Activated T-cell treated with anti-CD3 and anti-CD28 coated beads for 24 hours (primary cell): Measurements from ENCODE around the gene SLC4A1.

Source experiments
- DNase-seq: peaks from one replicate; pipeline ENCODE4 v3.0.0-alpha.2; 2020; ENCODE audit warnings: low read depth

The SLC4A1 gene

DNA sequence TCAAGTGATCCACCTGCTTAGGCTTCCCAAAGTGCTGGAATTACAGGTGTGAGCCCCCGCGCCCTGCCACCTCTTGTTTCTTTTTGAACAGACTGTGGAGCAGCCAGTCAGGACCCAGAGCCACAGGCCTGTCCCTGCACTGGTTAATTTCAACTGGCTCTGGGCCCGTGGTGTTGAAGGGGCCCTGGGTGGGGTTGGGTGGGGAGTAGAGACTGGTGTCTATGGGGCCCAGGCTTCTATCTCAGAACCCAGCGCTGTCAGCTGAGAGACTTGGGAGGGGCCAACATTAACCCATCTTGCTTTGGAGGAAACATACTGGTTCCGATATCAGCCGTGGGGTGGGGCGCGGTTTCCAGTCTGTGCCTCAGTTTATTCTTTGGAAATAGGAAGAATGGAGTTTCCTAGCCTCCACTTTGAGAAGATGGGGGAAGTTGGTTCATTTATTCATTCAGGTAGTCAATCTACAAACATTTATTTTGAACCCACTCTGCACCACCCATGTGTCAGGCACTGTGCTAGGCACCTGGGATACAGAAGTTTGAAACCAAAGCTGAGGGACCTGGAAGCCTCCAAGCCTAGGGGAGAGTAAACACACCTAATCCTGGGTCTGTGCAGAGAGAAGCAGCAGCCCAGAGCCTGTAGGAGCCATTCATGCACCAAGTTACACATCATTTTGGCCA, 15.5 kb upstream of the SLC4A1 start:
- DNase-seq, result no peak

- no peak for DNase-seq
These were observed 14.3 kb upstream of the SLC4A1 start for GRCh38 chr17:44282264-44282663.

DNA sequence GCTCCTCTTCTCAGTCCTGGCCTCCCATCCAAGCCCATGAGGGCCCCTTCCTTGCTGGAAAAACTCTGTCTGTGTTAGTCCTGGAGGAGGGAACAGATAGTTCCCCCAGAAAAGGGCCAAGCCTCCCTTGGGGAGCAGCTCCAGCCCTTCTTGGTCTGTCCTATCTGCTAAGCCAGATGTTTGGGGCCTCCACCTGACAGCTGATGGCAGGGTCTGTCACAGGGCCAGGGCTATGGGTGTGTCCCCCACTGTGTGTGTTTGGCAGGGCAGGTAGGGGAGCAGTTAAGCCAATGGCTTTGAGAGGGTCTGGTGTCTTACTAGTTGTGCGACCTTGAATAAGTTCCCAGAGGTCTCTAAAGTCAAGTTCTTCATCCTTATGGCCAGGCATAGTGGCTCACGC, 13.6 kb upstream of the SLC4A1 start:
- DNase-seq, result no peak

GRCh38 chr17:44280392-44280937, 12.5 kb upstream of the SLC4A1 start:
- DNase-seq, result no peak

GRCh38 chr17:44279666-44280391, 11.9 kb upstream of the SLC4A1 start:
- no peak for DNase-seq

DNA sequence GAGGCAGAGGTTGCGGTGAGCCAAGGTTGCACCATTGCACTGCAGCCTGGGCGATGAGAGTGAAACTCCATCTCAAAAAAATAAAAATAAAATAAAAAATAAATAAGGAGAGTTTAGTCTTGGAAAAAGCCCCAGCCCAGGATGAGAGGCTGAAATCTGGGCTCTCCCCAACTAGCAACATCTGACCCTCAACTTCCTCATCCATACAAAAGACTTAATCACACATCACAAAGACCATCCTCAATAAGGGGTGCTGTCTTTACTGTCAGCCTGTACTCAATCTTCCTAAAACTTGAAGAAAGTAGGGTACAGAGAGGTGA, 11.4 kb upstream of the SLC4A1 start:
- no peak for DNase-seq

GRCh38 chr17:44277976-44278375, 10.0 kb upstream of the SLC4A1 start:
- no peak for DNase-seq

GRCh38 chr17:44273607-44274006, 5.7 kb upstream of the SLC4A1 start:
- no peak for DNase-seq

DNA sequence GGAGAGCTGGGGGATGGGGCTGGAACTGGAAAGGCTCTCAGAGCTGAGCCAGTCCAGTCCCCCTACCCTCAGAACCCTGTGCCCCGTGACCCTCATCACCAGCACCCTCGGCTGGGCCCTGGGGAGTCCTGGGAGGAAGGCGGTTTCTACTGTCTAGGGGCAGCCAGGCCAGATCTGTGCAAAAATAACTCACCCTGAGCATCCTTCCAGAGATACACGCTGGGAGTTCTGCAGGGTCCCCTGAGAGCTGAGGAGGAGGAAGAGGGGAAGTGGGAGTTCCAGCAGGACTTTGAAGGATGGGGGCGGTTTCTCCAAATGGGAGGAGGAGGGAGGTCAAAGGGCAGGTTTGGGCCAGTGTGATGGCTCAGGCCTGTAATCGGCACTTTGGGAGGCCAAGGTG, 5.0 kb upstream of the SLC4A1 start:
- no peak for DNase-seq

- DNase-seq, result no peak
These were observed 4.5 kb upstream of the SLC4A1 start for GRCh38 chr17:44272321-44272951.

DNA sequence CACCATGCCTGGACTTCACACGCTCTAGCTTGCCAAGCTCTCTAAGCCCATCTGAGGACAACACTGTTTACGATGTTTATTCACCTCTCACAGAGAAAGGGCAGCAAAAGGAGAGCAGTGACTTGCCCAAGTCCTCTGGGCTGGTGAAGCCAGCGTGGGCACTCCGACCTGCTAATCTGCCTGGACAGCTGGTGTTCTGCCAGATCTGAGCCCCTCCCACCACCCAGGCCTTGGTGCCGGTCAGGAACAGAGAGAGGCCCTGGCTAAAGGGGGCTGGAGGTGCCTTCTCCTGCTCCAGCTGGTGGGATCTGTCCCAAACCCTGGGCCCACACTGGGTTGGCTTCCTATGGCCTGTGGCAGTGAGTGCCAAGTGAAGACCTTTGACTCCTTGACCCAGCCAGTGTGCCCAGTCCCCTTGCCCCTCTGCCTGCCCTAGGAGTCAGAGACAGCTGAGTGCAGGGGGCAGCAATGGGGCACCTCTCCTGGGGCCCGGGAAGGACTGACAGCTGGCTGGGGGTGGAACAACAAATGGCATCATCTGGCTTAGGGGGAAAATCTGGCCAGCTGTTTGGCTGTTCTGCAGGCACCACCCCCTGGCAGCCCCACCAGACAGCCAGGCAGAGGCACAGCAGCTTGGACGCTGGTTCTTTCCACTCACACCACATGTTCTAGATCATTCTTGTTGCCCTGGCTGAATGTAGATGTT, 1.8 kb upstream of the SLC4A1 start:
- no peak for DNase-seq

DNA sequence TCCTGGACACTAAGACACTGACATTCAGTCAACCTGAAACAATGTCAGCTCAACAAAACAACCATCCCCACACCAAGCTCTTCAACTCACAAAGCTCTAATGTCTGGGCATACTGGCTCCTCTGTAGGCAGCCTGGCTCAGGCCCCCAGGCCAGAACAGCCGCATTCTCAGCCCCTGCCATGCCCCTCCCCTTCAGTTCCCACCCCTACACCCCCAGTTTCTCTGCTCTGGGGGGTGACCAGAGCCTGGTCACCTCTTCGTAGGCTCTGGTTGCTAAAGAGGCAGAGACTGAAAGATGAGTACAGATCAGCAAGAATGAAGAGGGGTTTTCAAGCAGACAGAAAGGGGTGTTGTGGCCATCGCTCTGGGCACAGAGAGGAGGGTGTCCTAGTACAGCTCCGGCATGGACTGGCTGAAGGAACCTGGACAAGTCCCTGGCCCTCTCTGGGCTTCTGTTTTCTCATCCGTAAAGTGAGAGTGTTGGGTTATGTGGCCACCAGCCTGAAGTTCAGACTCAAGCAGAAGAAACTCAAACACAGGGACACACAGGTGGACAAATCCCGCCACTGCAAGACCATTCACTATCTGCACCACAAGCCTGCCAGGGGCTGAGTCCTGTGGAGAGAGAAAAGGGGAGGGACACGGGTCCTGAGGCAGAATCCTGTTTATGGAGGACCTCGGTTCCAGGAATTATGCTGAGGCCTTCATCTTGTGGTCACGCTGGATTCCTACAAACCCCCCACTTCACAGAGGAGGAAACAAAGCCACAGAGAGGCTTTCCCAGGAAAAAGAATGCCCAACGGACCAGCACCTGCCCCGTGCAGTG, 987 bp upstream of the SLC4A1 start:
- no peak for DNase-seq

- no peak for DNase-seq
These were observed 825 bp downstream of the SLC4A1 start for GRCh38 chr17:44267165-44267455.

DNA sequence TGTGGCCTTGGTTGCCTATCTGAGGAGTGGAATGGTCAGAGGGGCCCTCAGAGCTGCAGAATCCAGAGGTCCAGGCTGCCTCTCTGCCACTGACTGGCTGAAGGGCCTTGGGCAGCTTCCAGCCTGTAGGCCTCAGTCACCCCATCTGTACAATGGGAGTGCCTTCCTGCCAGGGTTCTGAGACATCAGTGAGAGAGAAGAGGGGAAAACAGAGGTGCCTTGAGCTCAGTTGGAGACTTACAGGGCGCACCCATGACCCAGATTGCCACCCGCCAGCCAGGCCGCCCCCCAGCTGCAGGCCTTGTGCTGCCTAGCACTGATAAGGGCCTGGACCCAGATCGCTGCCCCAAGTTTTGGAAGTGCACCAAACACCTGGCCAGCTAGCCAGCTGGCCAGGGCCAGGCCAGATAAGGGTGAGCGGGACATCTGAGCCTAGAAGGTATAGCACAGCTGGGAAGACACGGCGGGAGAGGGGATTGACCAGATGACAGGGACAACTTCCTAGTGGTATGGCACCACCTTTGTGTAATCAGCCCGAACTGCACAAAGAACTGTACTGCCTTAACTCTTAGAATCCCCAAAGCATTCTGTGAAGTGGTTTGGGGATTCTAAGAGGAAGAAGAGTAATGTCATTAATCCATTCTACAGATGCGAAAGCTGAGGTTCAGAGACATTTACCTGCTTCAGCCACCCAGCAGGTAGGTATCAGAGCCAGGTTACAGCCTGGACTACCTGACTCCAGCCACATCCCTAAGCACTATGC, 1.4 kb downstream of the SLC4A1 start:
- no peak for DNase-seq

DNA sequence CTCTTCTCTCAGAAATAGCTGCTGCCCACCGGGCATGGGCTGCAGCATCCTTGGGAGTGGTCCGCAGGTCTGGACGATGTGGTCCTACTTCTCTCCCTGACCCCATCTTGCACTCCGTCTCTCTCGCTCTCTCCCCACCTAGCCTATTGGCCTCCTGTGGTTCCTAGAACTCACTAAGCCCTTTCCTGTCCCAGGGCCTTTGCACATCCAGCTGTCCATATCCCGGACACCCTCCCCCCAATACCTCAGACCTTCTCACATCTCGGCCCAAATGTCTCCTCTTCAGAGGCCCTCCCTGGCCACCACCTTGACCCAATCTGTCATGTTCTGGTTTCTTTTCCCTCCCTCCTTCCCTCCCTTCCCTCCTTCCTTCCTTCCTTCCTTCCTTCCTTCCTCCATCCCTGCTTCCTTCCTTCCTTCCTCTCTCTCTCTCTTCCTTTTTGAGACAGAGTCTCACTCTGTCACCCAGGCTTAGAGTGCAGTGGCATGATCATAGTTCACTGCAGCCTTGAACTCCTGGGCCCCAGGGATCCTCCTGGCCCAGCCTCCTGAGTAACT, 4.5 kb downstream of the SLC4A1 start:
- no peak for DNase-seq

DNA sequence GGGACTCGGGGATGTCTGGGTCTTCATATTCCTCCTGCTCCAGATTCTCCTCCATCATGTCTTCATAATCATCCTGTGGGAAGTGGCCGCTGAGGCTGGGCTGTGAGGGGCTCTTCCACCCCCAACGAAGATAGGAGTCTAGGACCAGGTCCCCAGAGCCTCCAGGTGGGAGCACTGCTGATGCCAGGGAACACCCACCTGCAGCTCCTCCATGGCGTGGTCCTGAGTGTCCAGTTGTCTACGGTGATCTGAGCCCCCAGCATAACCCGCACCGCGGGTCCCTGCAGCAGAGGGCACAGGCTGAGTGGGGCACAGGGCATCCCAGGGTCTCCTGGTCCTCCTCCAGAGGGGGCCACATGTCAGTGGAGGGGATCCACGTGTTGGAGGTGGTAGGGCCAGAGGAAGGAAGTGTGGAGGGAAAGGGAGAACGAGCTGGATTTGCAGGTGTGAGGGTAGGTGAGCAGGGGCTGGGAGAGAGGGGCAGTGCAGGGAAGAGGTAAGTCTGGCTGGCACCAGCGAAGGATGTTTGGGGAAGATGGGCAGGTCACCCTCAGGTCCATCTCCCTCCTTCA, 5.2 kb downstream of the SLC4A1 start:
- DNase-seq, result no peak

DNA sequence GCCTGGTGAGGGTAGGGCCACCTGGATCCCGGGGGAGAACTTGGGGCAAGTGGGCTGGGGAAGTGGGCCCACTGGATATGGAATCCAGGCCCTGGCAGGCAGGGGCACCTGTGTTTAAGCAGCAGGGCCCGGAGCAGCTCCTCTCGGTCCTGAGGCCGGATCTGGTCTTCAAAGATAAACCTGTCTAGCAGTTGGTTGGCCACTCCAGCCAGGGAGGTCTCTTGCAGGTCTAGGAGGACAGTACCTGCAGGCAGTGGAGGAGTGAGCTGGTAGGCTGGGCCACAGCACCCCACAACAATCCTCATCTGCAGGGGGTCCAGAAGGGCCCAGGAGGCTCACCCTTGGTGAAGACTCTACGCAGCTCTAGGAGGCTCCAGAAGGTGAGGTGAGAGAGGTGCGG, 7.6 kb downstream of the SLC4A1 start:
- DNase-seq, result no peak

DNA sequence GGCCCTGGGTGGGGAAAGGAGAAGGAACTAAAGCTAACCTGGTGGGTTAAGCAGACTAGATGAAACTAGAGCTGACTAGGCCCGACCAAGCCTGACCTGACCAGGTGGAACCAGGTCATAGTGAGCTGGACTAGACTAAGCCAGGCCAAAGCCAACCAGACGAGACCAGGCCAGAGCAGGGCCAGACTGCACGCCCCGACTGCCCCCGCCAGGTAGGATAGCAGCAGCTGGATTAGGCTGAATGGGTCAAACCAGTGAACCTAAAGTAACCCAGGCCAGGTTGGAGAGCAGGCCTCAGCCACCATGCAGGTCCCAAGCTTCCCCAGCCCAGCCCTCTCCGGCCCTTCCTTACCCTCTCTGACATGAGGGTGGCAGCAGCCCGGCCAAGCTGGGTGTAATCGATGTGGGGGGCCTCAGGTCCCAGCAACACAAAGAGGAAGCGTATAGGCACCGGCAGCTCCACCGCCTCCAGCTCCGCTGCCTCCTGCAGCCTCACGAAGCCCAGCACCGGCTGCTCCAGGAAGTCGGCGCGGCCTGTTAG, 9.1 kb downstream of the SLC4A1 start:
- DNase-seq, result no peak

GRCh38 chr17:44257815-44258760, 9.8 kb downstream of the SLC4A1 start:
- DNase-seq, result no peak
